ENCODE measurements around the gene CLCN3.
"Not testable (repeated sequence)": the region's sequence is repeated elsewhere in the genome, so short reads cannot be mapped to it uniquely, and the experiment has no call there.

The CLCN3 gene

GRCh38 chr4:169658975-169659715, 38.8 kb downstream of the CLCN3 start:
- no peak for DNase-seq

GRCh38 chr4:169659716-169660670, 39.6 kb downstream of the CLCN3 start:
- DNase-seq, result peak; percentile 98

- DNase-seq, result no peak
Measured at GRCh38 chr4:169660929-169661328, 40.6 kb downstream of the CLCN3 start.

GRCh38 chr4:169661761-169662160, 41.4 kb downstream of the CLCN3 start:
- DNase-seq, result no peak

GRCh38 chr4:169662206-169662605, 41.8 kb downstream of the CLCN3 start:
- DNase-seq, result no peak

- no peak for DNase-seq
Measured at GRCh38 chr4:169663402-169663801, 43.0 kb downstream of the CLCN3 start.

GRCh38 chr4:169663831-169664230, 43.5 kb downstream of the CLCN3 start:
- peak; percentile 37 for DNase-seq

GRCh38 chr4:169664615-169665014, 44.2 kb downstream of the CLCN3 start:
- peak; percentile 43 for DNase-seq

- no peak for DNase-seq
Measured at GRCh38 chr4:169665046-169665737, 44.8 kb downstream of the CLCN3 start.

GRCh38 chr4:169668069-169668721, 47.8 kb downstream of the CLCN3 start:
- DNase-seq, result no peak

GRCh38 chr4:169675825-169676224, 55.4 kb downstream of the CLCN3 start:
- no peak for DNase-seq

- DNase-seq, result no peak
Measured at GRCh38 chr4:169677150-169677748, 56.9 kb downstream of the CLCN3 start.

- DNase-seq, result not testable (repeated sequence)
Measured at GRCh38 chr4:169678486-169678885, 58.1 kb downstream of the CLCN3 start.

GRCh38 chr4:169678951-169679591, 58.7 kb downstream of the CLCN3 start:
- DNase-seq, result not testable (repeated sequence)

GRCh38 chr4:169682372-169683047, 62.1 kb downstream of the CLCN3 start:
- DNase-seq, result peak; percentile 40

GRCh38 chr4:169689681-169690080, 69.3 kb downstream of the CLCN3 start:
- no peak for DNase-seq

GRCh38 chr4:169690787-169691186, 70.4 kb downstream of the CLCN3 start:
- no peak for DNase-seq

- DNase-seq, result no peak
Measured at GRCh38 chr4:169698331-169698730, 78.0 kb downstream of the CLCN3 start.

- no peak for DNase-seq
Measured at GRCh38 chr4:169707958-169708643, 87.7 kb downstream of the CLCN3 start.

GRCh38 chr4:169715826-169716225, 95.4 kb downstream of the CLCN3 start:
- no peak for DNase-seq

GRCh38 chr4:169716677-169717076, 96.3 kb downstream of the CLCN3 start:
- DNase-seq, result peak; percentile 17

Data from fibroblast of skin of right biceps (primary cell).